HepG2 (cell line): ENCODE data around the gene ARRDC1. TPM values are rescaled to one million over a fixed set of nuclear protein-coding genes. Genes with fewer than 3 reads are reported as not detected.

ENCODE experiments used
- CBX2 ChIP-seq, 2 experiments: fragments of 200-600 bp in 1 of 2; sonication (generic); formaldehyde crosslinking in 1 of 2; IDR thresholded peaks; 2 replicates each; pipeline versions ENCODE4 v1.7.0 to v1.8.1; 2018 to 2022; ENCODE audit warnings: low read depth in 2 of 2, low read length in 1 of 2, mild to moderate bottlenecking in 1 of 2, missing genetic modification reagents in 1 of 2
- NONO ChIP-seq, 2 experiments: fragments of 450-650 bp in 1 of 2; sonication (generic) in 1 of 2; formaldehyde crosslinking in 1 of 2; IDR thresholded peaks in 1 of 2; conservative IDR thresholded peaks in 1 of 2; 2 replicates each; pipeline versions ENCODE4 v1.6.1 to v1.8.0; 2017 to 2022; ENCODE audit warnings: mild to moderate bottlenecking in 1 of 2, missing genetic modification reagents in 1 of 2, moderate library complexity in 1 of 2
- PHF8 ChIP-seq: sonication (generic); formaldehyde crosslinking; IDR thresholded peaks from 2 replicates; pipeline ENCODE4 v1.5.0; 2020; ENCODE audit warnings: missing genetic modification reagents
- RAD51 ChIP-seq: fragments of 450-650 bp; IDR thresholded peaks from 2 replicates; pipeline ENCODE4 v1.6.1; 2016; ENCODE audit warnings: borderline replicate concordance
- SETDB1 ChIP-seq: sonication (generic); formaldehyde crosslinking; IDR thresholded peaks from 2 replicates; pipeline ENCODE4 v1.5.1; 2020; ENCODE audit warnings: missing genetic modification reagents, mild to moderate bottlenecking, borderline replicate concordance
- SMAD3 ChIP-seq: sonication (generic); formaldehyde crosslinking; IDR thresholded peaks from 2 replicates; pipeline ENCODE4 v1.4.0; 2020; ENCODE audit warnings: missing genetic modification reagents
- SMC3 ChIP-seq: IDR thresholded peaks from 2 replicates; pipeline ENCODE4 v1.6.1; 2011; ENCODE audit warnings: low read length, improper control_type of control experiment
- SOX6 ChIP-seq, 2 experiments: fragments of 450-650 bp in 1 of 2; sonication (generic) in 1 of 2; formaldehyde crosslinking in 1 of 2; IDR thresholded peaks; 2 replicates each; pipeline versions ENCODE4 v1.4.0 to v1.6.1; 2017 to 2020; ENCODE audit warnings: antibody characterized with exemption in 1 of 2, mild to moderate bottlenecking in 1 of 2, missing genetic modification reagents in 1 of 2
- SRSF4 ChIP-seq: fragments of 200-400 bp; formaldehyde crosslinking; IDR thresholded peaks from one replicate; pipeline ENCODE4 v1.6.1; 2018; ENCODE audit warnings: mild to moderate bottlenecking, low read depth, low read length, moderate library complexity; ENCODE audit not compliant: poor library complexity, severe bottlenecking
- ZMYM4 ChIP-seq: sonication (generic); formaldehyde crosslinking; IDR thresholded peaks from 2 replicates; pipeline ENCODE4 v1.8.1; 2023; ENCODE audit warnings: mild to moderate bottlenecking, missing genetic modification reagents
- ZNF274 ChIP-seq: sonication (generic); formaldehyde crosslinking; IDR thresholded peaks from 2 replicates; pipeline ENCODE4 v1.5.1; 2020; ENCODE audit warnings: mild to moderate bottlenecking, missing genetic modification reagents
- ZNF431 ChIP-seq: sonication (generic); formaldehyde crosslinking; IDR thresholded peaks from 2 replicates; pipeline ENCODE4 v1.9.0; 2022; ENCODE audit warnings: missing genetic modification reagents, low read depth, mild to moderate bottlenecking, borderline replicate concordance
- ZNF766 ChIP-seq: sonication (generic); formaldehyde crosslinking; IDR thresholded peaks from 2 replicates; pipeline ENCODE4 v1.5.0; 2020; ENCODE audit warnings: missing genetic modification reagents, borderline replicate concordance
- ZSCAN31 ChIP-seq: sonication (generic); formaldehyde crosslinking; IDR thresholded peaks from 2 replicates; pipeline ENCODE4 v1.5.0; 2020; ENCODE audit warnings: low read depth, mild to moderate bottlenecking, missing genetic modification reagents
- polyA plus RNA-seq, 8 experiments: library from polyadenylated mRNA; depleted of rRNA in 3 of 8; stranded (reverse) in 7 of 8; unstranded in 1 of 8; fragments of >200 nt; fragmentation: Illumina TruSeq in 4 of 8; extraction: Trizol in 4 of 8; gene quantifications; 2 replicates each; pipeline versions ENCODE4 v1.2.1 to v1.2.3, GENCODE V29; 2011 to 2016; ENCODE audit warnings: low read depth in 4 of 8, missing spikeins in 1 of 8, mixed read lengths in 1 of 8; ENCODE audit not compliant: insufficient read depth in 1 of 8
- total RNA-seq, 5 experiments: library from RNA; depleted of rRNA; stranded (reverse); fragments of >200 nt; fragmentation: Illumina TruSeq; extraction: Trizol; gene quantifications; 2 replicates each; pipeline ENCODE4 v1.2.3, GENCODE V29; 2016; ENCODE audit warnings: low read depth in 1 of 5
- TF ChIP-seq, protein P1 (sequence below): sonication (generic); formaldehyde crosslinking; IDR thresholded peaks from 2 replicates; pipeline ENCODE4 v1.5.0; 2020; ENCODE audit warnings: missing genetic modification reagents, mild to moderate bottlenecking, borderline replicate concordance
- TF ChIP-seq, protein P2 (sequence below): sonication (generic); formaldehyde crosslinking; IDR thresholded peaks from 2 replicates; pipeline ENCODE4 v1.8.1; 2023; ENCODE audit warnings: mild to moderate bottlenecking, missing genetic modification reagents
- TF ChIP-seq, protein P3 (sequence below): sonication (generic); formaldehyde crosslinking; IDR thresholded peaks from 2 replicates; pipeline ENCODE4 v1.4.0; 2020; ENCODE audit warnings: missing genetic modification reagents
- TF ChIP-seq, protein P4 (sequence below): sonication (generic); formaldehyde crosslinking; IDR thresholded peaks from 2 replicates; pipeline ENCODE4; 2020; ENCODE audit warnings: missing genetic modification reagents, mild to moderate bottlenecking, borderline replicate concordance

ARRDC1 gene
- total and polyA plus RNA-seq, 2 of the 13 experiments (the other 11 are each of a cell fraction or from before 2014, with no cell fraction given): 21.7 to 44.4 TPM

DNA sequence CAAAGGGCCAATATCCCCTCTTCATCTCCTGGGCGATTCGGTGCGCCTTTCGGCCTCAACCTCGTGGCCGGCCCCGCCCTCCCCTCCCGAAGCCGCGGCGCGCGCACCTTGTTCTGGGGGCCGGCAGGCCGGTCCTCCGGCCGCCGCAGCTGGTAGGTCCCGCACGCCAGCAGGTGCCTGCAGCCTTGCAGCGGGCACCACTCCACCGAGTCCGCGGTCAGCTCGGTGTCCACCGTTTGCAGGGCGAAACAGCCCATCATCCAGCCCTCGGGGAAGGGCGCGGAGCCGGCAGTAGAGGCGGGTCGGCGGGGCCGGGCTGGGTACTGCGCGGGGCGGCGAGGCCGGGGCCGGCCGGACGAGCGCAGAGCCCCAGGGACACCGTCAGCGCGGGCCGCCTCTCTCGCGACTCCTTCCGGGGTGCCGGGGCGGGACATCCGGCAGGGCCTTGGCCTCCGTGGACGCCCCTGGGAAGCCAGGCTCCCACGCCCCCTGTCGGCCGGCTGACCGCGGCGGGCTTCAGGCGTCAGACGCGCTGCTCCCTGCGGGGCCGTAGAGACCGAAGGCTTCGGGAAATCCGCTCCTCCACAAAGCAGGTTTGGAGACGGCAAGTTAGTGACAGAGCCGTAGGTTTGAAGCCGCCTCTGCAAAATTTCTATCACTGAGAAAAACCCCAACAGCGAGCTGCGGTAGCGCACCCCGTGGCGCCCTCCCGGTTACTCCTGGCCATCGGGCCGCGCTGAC is 26.8 kb upstream of the ARRDC1 start, which contains the start of gene DPH7 (continued):
- TF ChIP-seq, protein P1, sequence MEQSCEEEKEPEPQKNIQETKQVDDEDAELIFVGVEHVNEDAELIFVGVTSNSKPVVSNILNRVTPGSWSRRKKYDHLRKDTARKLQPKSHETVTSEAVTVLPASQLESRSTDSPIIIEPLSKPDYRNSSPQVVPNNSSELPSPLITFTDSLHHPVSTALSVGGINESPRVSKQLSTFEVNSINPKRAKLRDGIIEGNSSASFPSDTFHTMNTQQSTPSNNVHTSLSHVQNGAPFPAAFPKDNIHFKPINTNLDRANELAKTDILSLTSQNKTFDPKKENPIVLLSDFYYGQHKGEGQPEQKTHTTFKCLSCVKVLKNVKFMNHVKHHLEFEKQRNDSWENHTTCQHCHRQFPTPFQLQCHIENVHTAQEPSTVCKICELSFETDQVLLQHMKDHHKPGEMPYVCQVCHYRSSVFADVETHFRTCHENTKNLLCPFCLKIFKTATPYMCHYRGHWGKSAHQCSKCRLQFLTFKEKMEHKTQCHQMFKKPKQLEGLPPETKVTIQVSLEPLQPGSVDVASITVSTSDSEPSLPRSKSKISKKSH (CRISPR knock-in tag): 0 out of 2 replicates have a peak, but pooled peaks have one; percentile 19
- TF ChIP-seq ZSCAN31 (CRISPR knock-in tag) (peak; percentile 54), SOX6 (IDR thresholded peaks at IDR 0.05) (no peak), SOX6 (CRISPR knock-in tag; IDR thresholded peaks at IDR 0.05) (peak; percentile 34; the same call in 1 of the 2 replicates), SETDB1 (no peak), SMC3 (no peak; the same call in 1 of the 2 replicates), PHF8 (CRISPR knock-in tag) (peak; percentile 95), NONO (IDR thresholded peaks at IDR 0.05) (no peak), NONO (CRISPR knock-in tag; conservative IDR thresholded peaks at IDR 0.05) (peak; percentile 98), CBX2 (IDR thresholded peaks at IDR 0.05; ENCODE audit: low read depth, low read length) (no peak), CBX2 (CRISPR knock-in tag; IDR thresholded peaks at IDR 0.05; ENCODE audit: low read depth) (no peak), SRSF4 (no peak), SMAD3 (peak; percentile 56; the same call in 1 of the 2 replicates), ZNF274 (CRISPR knock-in tag) (peak; percentile 71; the same call in 1 of the 2 replicates), ZMYM4 (CRISPR knock-in tag) (peak; percentile 88), RAD51 (no peak), ZNF431 (CRISPR knock-in tag) (peak; percentile 85), ZNF766 (CRISPR knock-in tag) (peak; percentile 75; the same call in 1 of the 2 replicates)
- TF ChIP-seq, protein P2, sequence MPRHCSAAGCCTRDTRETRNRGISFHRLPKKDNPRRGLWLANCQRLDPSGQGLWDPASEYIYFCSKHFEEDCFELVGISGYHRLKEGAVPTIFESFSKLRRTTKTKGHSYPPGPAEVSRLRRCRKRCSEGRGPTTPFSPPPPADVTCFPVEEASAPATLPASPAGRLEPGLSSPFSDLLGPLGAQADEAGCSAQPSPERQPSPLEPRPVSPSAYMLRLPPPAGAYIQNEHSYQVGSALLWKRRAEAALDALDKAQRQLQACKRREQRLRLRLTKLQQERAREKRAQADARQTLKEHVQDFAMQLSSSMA (CRISPR knock-in tag): no peak; the same call in 1 of the 2 replicates
- TF ChIP-seq, protein P3, sequence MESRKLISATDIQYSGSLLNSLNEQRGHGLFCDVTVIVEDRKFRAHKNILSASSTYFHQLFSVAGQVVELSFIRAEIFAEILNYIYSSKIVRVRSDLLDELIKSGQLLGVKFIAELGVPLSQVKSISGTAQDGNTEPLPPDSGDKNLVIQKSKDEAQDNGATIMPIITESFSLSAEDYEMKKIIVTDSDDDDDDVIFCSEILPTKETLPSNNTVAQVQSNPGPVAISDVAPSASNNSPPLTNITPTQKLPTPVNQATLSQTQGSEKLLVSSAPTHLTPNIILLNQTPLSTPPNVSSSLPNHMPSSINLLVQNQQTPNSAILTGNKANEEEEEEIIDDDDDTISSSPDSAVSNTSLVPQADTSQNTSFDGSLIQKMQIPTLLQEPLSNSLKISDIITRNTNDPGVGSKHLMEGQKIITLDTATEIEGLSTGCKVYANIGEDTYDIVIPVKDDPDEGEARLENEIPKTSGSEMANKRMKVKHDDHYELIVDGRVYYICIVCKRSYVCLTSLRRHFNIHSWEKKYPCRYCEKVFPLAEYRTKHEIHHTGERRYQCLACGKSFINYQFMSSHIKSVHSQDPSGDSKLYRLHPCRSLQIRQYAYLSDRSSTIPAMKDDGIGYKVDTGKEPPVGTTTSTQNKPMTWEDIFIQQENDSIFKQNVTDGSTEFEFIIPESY (CRISPR knock-in tag): peak; percentile 64; the same call in 1 of the 2 replicates
- TF ChIP-seq, protein P4, sequence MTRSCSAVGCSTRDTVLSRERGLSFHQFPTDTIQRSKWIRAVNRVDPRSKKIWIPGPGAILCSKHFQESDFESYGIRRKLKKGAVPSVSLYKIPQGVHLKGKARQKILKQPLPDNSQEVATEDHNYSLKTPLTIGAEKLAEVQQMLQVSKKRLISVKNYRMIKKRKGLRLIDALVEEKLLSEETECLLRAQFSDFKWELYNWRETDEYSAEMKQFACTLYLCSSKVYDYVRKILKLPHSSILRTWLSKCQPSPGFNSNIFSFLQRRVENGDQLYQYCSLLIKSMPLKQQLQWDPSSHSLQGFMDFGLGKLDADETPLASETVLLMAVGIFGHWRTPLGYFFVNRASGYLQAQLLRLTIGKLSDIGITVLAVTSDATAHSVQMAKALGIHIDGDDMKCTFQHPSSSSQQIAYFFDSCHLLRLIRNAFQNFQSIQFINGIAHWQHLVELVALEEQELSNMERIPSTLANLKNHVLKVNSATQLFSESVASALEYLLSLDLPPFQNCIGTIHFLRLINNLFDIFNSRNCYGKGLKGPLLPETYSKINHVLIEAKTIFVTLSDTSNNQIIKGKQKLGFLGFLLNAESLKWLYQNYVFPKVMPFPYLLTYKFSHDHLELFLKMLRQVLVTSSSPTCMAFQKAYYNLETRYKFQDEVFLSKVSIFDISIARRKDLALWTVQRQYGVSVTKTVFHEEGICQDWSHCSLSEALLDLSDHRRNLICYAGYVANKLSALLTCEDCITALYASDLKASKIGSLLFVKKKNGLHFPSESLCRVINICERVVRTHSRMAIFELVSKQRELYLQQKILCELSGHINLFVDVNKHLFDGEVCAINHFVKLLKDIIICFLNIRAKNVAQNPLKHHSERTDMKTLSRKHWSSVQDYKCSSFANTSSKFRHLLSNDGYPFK (CRISPR knock-in tag): 0 out of 2 replicates have a peak, but pooled peaks have one; percentile 28
